PC-9 (cell line): ENCODE results near the gene TUBA4A.

ENCODE experiments used
- EZH2 ChIP-seq: fragments of 200-600 bp; sonication (generic); IDR thresholded peaks from 2 replicates; pipeline ENCODE4 v1.8.0; 2017; ENCODE audit warnings: antibody characterized with exemption, low read depth
- TF ChIP-seq, protein P1 (sequence below): fragments of 200-600 bp; sonication (generic); conservative IDR thresholded peaks from 2 replicates; pipeline ENCODE4 v1.6.1; 2017; ENCODE audit warnings: mixed run types, antibody characterized with exemption, mild to moderate bottlenecking, moderate library complexity

DNA sequence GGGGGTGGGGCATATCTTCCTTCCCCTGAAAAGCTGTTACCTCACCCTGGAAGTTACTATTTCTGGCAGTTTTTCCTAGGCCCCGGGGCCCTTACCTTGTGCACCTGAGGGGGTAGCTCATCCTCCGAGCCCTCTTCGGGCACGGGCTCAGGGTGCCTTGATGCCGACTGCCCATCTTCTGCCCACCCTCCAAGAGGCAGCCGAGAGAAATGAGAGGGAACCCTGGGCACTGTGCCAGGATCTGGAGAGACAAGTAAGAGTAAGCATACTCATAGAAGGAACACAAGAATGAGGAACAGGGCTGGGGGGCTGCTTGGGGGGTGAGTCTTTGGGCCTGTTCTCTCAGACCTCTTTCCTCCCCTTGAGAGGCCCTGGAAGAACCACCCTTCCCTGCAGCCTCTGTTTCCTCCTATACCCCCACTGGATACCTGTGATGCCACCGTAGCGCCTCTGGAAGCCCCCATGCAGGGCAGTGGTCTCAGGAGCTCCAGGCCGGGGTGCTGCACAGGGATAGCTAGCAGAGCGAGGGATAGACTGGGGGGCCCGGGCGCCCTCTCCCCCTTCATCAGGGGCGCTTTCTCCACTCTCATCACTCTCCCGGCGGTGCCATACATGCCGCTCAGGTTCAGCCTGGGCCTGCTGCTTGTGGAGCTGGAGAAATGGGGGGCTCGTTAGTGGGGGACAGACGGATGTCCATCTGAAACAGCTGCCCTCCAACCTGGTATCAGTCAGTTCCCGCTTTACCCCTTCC is 32.9 kb downstream of the TUBA4A start:
- TF ChIP-seq, protein P1, sequence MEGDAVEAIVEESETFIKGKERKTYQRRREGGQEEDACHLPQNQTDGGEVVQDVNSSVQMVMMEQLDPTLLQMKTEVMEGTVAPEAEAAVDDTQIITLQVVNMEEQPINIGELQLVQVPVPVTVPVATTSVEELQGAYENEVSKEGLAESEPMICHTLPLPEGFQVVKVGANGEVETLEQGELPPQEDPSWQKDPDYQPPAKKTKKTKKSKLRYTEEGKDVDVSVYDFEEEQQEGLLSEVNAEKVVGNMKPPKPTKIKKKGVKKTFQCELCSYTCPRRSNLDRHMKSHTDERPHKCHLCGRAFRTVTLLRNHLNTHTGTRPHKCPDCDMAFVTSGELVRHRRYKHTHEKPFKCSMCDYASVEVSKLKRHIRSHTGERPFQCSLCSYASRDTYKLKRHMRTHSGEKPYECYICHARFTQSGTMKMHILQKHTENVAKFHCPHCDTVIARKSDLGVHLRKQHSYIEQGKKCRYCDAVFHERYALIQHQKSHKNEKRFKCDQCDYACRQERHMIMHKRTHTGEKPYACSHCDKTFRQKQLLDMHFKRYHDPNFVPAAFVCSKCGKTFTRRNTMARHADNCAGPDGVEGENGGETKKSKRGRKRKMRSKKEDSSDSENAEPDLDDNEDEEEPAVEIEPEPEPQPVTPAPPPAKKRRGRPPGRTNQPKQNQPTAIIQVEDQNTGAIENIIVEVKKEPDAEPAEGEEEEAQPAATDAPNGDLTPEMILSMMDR, result no peak
- TF ChIP-seq EZH2, result no peak
